NOMO-1 treated with dmso at 0.1 percent for 144 hours (cell line): ENCODE results near the gene S100P.

Source experiments
- DNase-seq: peaks from one replicate; lab custom pipeline; 2025; ENCODE audit not compliant: unreplicated experiment; lab: John Stamatoyannopoulos, UW

S100P gene

DNA sequence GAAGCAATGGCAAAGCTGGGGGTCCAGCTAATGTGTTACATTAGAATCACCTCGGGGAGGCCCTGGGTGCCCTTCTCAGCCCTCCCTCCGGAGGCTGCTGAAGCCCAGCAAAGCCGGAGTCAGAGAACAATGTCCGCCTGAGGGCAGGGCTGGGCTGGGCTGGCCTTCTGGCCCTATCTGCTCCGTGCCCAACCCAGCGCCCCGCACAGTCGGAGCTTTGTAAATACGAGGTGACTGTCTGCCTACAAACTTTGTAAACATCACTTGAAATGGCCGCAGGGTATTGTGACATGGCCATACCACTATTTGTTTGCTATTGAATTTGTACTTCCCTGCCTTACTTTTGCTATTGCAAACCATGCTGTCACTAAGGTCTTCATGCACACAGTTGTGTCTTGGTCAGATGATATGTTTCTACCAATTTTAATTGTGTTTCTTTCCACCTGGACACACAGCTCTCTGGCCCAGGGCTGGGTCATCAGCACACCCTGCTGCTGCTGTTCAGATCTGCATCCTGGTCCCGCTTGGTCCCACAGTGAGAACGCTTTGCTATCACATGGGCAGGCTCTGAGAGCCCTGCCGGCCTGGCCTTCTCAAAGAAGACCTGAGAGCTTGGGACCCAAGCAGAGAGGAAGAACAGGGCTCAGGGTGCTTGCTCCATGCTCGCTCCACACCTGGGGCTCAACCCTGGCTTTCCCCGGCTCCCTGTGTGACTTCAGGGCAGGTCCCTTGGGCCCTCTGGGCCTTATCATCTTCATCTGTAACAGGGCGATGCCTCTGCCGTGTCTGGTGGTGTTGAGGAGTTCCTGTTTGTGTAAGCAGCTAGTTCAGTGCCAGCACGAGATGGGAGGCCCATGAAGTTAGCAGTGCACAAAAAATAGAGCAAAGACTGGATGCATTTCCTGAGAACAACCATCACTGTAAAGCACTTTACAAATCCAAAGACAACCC is 2.3 kb downstream of the S100P start:
- no peak for DNase-seq

DNA sequence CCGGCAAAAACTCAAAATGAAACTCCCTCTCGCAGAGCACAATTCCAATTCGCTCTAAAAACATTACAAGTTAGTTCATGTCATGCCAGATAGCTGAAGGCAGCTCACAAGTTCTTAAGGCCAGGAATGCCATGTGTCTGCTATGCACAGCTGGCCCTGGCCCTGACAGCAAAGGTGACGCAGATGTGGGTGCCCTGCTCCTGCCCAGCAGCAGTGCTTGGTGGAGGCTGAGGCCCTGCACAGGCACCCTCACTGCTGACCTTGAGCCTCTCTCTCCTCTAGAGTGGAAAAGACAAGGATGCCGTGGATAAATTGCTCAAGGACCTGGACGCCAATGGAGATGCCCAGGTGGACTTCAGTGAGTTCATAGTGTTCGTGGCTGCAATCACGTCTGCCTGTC is 2.9 kb downstream of the S100P start:
- no peak for DNase-seq

DNA sequence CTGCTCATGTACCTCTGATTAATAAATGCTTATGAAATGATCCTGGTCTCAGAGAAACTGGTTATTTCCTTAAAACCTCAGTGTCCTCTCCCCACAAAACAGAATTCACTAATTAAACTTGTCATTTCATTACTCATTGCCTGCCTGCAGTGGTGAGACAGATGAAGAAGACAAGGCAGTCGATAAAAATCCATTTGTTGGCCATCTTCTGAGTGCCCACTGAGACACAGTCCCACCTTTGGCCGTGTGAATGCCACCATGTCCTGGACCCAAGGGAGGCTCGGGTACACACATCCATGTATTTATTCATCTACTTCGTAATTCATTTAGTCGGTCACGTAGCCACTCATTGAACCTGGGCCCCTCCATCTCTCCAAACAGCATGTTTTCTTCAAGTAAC is 3.5 kb downstream of the S100P start:
- no peak for DNase-seq

DNA sequence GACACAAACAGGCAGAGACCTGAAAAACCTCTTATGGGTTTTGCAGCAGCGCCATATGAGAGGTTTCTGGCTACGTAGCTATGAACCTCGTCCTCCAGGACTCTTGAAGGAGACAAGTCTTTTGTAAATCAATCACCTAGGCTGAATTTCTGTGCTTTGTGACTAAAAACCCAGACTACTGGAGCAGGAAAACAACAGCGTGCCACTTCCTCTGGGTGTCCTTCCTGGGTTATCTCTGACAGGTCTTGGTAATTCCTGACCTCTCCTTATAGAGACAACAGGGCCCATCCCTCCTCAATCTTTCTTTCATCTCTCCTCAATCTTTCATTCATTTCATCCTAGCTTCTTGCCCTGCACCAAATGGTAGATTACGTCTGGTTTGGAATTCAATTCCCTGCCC is 5.7 kb downstream of the S100P start:
- no peak for DNase-seq

DNA sequence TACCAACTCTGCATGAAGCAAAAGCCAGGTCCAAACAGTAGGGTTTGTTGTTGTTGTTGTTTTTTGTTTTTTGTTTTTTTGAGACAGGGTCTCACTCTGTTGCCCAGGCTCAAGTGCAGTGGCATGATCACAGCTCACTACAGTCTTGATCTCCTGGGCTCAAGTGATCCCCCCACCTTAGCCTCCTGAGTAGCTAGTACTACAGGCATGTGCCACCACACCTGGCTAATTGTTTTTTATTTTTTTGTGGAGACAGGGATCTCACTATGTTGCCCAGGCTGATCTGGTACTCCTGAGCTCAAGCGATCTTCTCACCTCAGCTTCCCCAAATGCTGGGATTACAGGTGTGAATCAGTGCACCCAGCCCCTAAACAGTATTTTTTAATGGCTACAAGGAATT is 6.2 kb downstream of the S100P start:
- DNase-seq: no peak

DNA sequence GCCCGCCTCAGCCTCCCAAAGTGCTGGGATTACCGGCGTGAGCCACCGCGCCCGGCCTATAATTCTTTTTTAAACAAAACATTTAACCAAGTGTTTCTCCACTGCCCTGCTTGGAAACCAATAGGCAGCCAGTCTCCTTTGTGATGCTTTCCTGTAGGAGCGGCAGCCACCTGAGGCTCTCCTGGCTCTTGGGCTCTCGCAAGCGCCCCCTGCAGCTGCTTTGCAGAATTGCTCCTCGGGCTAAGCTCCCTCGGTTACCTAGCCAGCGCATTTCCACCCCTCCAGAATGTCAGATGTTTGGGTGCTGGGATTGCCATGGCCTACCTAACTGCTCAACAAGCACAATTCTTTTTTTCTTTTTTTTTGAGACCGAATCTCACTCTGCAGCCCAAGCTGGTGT is 7.7 kb downstream of the S100P start:
- no peak for DNase-seq

DNA sequence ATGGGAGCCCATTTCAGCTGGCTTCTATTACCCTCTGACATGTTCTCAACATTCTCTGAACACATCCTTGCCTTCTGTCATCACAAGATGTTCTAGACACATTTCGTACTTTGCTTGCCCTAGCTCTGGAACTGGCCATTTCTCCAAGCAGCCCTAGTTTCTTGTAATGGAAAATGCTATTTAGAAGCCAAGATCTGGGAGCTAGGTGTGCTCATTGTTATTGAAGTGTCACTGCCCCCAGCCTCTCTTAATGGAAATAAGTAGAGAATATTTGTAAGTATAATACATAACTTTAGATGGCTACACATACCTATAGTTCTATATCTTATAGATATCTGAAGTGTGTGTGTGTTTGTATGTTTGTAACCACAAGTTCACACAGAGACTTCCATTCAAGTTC is 9.1 kb downstream of the S100P start:
- no peak for DNase-seq

DNA sequence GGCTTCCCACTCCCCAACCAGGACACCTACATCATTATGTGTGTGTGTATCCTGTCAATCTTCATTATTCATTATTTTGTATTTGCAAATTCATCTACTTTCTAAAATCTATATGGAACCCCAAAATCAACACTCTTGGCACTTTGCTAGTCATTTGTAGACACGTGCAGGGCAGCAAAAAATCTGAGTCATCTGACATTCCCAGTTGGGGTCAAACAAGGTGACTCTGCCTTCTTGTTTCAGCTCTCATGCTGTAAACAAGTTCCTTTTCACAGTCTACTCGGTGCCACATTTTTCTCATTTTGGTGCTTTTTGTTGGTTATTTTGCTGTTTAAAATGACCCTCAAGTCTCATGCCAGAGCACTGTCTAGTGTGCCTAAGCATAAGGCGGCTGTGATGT is 10.1 kb downstream of the S100P start:
- no peak for DNase-seq

DNA sequence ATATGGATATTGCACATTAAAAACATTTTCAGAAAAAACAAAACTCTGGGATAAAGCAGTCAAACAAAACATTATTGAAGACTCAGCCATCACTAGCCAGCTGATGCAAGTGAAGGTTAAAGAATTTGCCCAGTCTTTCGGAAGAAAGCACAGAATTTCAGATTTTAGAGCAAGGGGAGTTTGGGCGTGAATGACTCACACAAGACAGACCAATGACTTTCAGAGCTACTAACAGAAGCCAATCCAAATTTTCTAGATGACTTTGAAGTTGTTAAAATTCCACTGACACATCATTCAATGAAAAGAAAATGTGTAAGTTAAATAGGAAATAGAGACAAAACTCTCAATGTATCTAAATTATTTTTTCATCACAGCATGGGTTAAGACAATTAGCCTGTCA is 12.0 kb downstream of the S100P start:
- no peak for DNase-seq

DNA sequence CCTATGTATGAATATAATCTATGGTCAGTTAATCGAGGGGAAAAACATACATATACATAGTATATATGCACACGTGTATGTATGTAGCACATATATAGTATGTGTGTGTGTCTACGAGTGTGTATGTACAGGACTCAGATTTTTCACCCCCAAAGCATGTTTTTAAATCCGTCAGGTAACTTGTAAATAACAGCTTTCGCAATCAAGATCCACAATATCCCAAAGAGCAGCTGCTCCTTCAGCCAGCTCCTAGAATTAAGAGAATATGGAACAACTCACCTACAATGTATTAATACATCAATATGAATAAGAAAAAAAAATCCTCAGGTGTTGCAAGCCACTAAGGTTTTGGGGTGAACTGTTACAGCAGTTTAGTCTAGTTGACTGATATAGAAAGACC is 12.5 kb downstream of the S100P start:
- no peak for DNase-seq

DNA sequence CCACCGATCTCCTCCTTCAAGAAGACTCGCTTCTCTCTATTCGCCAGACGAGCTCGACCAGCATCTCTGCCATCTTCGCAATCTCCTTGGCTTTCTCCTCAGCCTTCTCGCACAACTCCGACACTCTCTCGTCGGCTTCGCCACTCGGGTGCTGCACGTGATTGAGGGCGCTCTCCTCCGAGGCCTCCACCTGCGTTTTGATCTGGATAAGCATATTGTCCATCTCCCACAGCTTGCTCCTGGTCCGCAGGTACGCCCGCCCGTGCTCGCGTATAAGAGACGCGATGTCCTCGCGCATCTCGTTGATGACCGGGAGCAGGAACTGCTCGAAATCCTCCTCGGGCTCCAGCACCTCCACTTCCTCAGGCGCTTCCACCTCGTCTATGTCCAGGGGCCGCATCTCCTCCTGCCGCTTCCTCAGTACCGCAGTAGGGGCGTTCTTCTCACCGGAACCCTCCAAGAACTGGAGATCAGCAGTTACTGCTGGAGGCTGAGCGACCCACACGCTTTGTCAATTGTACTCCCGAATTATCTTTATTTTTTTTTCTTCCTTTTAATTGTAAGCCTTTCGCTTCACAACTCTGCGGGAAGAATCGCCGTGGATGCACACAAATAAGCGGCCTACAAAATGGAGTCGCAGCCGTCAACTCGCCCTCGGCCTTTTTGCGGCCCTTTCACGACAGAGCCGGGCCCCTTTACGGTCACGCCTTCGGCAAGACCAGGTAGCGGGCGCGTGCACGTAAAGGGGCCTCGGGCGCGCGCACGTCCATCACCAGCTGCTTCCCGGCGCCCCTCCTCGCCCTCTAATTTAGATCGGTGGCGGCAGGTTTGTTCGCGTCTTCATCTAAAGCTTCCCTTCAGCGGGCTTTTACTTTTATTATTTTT is 15.8 kb downstream of the S100P start, which contains the start of gene MRFAP1L1:
MRFAP1L1 (minus strand) TSS at position 636 of the 885 bp plus-strand sequence; CDS start at position 400, 236 bp downstream.
- DNase-seq: peak; percentile 97

DNA sequence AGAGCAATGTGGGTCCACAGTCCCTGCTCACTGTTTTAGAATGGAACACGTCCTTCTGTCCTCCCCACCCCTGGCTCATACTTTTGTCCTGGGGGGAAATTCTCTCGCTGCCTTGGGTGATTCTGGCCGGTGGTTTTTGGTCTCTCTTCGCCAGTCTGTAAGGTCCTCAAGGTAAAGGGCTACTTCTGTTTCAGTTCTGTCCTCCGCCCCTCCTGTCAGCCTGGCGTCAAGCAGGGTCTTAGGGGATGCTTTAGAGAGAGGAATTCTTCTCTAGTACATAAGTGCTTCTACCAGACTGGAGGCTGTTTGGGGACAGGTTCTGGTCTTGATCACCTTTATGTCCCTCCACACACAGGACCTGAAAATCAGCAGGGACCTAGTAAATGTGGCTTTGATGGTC is 16.6 kb downstream of the S100P start:
- no peak for DNase-seq

DNA sequence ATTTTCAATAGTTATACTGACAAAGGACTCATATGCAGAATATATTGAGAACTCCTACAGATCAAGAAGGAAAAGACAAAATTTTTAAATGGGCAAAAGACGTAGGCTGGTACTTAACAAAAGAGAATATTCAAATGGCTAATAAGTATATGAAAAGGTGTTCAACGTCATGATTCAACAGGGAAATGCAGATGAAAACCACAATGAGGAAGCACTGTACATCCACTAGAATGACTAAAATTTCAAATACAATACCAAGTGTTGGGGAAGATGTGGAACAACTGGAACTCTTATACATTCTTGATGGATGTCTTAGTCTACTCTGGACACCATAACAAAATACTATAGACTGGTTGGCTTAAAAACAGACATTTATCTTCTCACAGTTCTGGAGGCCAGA is 17.3 kb downstream of the S100P start:
- no peak for DNase-seq

DNA sequence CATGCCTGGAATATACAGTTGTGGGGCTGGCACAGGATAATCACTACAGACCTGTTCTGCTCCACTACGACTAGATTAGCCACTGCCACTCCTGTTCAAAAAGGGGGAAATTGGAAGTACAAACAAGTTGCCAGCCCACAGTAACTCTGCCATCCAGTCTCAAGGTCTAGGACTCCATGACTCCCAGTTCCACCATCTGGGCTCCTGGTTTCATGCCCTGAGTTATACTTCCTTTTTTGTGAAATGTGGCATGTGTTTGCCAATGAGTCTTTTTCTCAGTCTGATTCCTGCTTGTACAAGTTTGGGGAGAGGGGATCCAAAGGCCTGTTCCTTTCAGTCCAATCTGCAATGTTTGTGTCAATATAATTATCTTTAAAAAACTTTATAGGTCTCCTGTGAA is 21.3 kb downstream of the S100P start:
- no peak for DNase-seq

DNA sequence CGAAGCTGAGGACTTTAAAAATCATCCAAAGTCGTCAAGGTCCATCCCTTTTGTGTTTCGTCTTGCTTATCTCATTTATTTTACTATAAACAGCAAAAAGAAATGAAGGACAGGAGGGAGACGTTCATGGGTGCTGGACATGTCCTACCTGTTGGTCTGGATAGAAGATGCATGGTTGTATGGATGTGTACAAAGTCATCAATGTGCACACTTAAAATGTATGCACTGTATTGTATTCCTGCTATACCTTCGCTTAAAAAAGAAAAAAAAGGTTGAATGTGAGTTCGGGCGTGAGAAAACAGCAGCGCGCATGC is 22.0 kb downstream of the S100P start:
- DNase-seq: no peak

DNA sequence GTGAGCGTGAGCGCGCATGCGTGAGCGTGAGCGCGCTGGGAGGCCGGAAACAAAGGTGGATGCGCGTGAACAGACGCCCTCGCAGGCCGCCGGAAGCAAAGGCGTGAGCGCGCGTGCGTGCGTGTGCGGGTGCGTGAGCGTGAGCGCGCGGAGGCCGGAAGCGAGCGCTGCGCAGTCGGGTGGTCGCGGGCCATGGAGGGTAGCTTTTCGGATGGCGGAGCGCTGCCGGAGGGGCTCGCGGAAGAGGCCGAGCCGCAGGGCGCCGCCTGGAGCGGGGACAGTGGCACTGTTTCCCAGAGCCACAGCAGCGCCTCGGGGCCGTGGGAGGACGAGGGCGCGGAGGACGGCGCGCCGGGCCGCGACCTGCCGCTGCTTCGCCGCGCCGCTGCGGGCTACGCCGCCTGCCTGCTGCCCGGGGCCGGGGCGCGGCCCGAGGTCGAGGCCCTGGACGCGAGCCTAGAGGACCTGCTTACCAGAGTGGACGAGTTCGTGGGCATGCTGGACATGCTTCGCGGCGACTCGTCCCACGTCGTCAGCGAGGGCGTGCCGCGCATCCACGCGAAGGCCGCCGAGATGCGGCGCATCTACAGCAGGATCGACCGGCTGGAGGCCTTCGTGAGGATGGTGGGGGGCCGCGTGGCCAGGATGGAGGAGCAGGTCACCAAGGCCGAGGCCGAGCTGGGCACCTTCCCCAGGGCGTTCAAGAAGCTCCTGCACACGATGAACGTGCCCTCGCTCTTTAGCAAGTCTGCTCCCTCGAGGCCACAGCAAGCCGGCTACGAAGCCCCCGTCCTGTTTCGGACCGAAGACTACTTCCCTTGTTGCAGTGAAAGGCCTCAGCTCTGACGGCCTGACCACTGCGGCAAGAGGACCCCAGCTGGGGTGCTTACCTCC is 22.6 kb downstream of the S100P start, which contains the start of gene BLOC1S4:
BLOC1S4 (plus strand) TSS at position 157 of the 894 bp plus-strand sequence; CDS start at position 193, 36 bp downstream.
- DNase-seq: peak; percentile 94

DNA sequence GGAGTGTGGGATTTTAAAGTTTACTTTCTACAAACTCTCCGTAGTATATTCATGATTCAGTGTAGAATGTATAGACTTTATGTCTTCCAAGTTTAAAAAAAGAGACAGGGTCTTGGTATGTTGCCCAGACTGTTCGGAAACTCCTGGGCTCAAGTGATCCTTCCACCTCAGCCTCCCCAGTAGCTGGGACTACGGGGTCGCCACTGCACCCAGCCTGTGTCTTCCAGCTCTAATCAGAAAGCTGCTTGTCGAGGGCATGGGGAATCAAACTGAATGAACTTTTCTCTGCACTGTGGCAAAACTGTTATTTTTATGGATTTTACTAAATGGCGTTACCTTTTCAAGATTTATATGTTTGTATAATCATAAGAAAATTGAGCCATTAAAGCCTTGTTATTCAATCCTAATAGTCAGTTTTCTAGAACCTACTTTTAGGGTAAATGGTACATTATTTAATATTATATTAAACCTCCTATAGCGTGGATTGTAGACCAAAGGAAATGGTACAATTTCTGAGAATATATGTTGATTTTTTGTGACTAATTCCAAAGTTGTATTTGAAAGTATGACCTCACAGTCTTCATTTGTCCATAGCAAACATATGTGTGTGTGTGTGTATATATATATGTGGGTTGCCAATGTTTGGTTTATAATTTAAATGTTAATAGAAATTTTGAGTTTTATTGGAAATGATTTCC is 23.4 kb downstream of the S100P start:
- DNase-seq: no peak

DNA sequence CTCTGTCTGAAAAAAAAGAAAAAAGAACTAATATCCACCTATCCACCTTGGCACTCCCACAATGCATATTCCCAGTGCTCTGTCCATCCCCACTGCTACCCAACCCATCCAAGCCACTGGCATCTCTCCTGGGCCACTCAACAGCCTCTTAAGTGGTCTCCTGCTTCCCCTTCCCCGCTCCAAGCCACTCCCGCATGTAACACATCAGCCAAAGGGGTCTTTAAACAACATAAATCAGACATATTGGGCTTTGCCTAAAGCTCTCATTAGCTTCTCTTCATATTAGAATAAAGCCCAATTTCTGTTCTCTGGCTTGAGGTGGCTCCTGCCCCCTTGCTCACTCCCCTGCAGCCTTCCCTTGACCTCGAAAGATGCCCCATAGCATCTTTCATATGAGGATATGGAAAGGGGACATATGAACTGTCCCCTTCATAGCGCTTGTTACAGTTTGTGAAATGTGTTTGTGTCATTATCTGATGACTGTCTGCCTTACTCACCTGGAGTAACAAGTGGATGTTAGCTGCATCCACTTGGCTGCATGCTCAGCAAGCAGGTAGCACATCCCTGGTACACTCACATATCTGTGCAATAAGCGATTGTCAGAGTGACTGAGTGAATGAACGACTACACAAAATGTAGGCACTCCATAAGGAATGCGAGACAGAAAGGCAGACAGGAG is 25.4 kb downstream of the S100P start:
- no peak for DNase-seq

DNA sequence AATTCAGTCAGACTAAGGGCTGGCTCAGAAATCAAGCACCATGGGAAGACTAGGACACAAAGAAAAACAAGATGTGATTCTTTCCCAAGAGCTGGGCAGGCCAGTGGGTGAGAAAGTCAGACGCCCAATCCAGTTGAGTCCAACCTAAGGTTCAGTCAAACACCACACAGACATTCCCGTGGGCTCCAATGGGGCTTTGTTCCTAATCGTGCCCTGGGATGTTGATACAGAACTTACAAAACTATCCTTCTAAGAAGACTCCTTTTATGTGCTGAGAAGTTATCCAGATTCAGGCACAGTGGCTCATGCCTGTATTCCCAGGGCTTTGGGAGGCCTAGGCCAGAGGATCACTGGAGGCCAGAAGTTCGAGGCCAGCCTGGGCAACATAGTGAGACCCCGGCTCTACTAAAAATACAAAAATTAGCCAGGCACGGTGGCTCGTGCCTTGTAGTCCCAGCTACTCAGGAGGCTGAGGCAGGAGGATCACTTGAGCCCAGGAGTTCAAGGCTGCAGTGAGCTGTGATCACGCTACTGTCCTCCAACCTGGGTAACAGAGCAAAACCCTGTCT is 26.0 kb downstream of the S100P start:
- no peak for DNase-seq
